ENCODE results near the gene DMRTC2.

DNA sequence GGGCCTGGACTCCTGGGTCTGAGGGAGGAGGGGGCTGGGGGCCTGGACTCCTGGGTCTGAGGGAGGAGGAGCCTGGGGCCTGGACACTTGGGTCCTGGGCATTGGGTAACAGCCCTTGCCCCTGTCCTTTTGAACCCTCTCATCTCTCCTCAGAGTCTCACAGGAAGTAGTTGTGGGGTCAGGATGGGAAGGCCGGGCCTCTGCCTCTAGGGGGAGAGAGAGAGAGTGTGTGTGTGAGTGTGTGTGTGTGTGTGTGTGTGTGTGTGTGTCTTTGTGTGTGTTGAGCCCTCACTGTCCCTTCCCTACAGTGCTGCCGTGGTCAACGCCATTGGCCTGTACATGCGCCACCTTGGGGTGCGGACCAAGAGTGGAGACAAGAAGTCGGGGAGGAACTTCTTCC, 49.1 kb downstream of the DMRTC2 start:
- TF ChIP-seq, protein P1, sequence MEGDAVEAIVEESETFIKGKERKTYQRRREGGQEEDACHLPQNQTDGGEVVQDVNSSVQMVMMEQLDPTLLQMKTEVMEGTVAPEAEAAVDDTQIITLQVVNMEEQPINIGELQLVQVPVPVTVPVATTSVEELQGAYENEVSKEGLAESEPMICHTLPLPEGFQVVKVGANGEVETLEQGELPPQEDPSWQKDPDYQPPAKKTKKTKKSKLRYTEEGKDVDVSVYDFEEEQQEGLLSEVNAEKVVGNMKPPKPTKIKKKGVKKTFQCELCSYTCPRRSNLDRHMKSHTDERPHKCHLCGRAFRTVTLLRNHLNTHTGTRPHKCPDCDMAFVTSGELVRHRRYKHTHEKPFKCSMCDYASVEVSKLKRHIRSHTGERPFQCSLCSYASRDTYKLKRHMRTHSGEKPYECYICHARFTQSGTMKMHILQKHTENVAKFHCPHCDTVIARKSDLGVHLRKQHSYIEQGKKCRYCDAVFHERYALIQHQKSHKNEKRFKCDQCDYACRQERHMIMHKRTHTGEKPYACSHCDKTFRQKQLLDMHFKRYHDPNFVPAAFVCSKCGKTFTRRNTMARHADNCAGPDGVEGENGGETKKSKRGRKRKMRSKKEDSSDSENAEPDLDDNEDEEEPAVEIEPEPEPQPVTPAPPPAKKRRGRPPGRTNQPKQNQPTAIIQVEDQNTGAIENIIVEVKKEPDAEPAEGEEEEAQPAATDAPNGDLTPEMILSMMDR (optimal IDR thresholded peaks at IDR 0.05 in 1 of 3, IDR thresholded peaks at IDR 0.05 in 1 of 3, conservative IDR thresholded peaks at IDR 0.05 in 1 of 3; ENCODE audit: extremely low read depth in 1 of 3, insufficient read depth in 2 of 3, low read length in 3 of 3), result peak in 1 of 3 experiments; percentile 19
- no peak for TF ChIP-seq EZH2 (IDR thresholded peaks at IDR 0.05; ENCODE audit: low read length)

Measured in keratinocyte (primary cell).